Body of pancreas (tissue), 4 donors: ENCODE results near the gene SLC10A4.

Experiments used
- POLR2A ChIP-seq, 3 donors: fragments of 450-650 bp; IDR thresholded peaks; one replicate each; pipeline ENCODE4 v1.6.1; 2016; ENCODE audit warnings: antibody characterized with exemption in 3 of 3, mild to moderate bottlenecking in 2 of 3
- TF ChIP-seq, protein P1 (sequence below), 7 experiments: fragments of 450-650 bp in 4 of 7; fragments of 200-600 bp in 3 of 7; sonication (generic) in 3 of 7; IDR thresholded peaks; one replicate each; pipeline ENCODE4 v1.5.1; 2016 to 2019; ENCODE audit warnings: antibody characterized with exemption in 7 of 7

DNA sequence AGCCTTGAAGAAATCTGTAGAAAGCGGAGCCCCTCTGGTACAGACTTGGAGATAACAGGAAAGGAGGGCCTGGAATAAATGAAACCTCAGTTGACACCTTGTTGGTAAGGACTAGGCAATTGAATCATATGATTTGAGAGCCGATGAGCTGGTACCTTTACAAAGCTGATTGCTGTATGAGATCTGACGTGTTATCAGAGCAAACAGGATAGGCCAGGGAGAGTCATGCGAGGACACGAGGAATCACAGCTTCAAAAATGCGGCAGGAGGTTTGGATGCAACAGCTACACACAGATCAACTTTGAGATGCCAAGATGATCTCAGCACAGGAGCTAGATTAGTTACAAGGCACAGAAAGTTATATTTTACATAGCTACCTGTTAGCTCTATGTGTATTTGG, 7.4 kb upstream of the SLC10A4 start:
- TF ChIP-seq, protein P1, sequence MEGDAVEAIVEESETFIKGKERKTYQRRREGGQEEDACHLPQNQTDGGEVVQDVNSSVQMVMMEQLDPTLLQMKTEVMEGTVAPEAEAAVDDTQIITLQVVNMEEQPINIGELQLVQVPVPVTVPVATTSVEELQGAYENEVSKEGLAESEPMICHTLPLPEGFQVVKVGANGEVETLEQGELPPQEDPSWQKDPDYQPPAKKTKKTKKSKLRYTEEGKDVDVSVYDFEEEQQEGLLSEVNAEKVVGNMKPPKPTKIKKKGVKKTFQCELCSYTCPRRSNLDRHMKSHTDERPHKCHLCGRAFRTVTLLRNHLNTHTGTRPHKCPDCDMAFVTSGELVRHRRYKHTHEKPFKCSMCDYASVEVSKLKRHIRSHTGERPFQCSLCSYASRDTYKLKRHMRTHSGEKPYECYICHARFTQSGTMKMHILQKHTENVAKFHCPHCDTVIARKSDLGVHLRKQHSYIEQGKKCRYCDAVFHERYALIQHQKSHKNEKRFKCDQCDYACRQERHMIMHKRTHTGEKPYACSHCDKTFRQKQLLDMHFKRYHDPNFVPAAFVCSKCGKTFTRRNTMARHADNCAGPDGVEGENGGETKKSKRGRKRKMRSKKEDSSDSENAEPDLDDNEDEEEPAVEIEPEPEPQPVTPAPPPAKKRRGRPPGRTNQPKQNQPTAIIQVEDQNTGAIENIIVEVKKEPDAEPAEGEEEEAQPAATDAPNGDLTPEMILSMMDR (IDR thresholded peaks at IDR 0.05), result no peak
- no peak for TF ChIP-seq POLR2A (IDR thresholded peaks at IDR 0.05)
